C4-2B (cell line): ENCODE data around the gene PKLR.

Source experiments
- CTCF ChIP-seq: fragments of 450-650 bp; conservative IDR thresholded peaks from 2 replicates; pipeline ENCODE4 v1.5.1; 2017; ENCODE audit warnings: mild to moderate bottlenecking
- ZFX ChIP-seq: fragments of 450-650 bp; IDR thresholded peaks from 2 replicates; pipeline ENCODE4 v1.6.1; 2017

- TF ChIP-seq CTCF (no peak), ZFX (no peak)
These were observed 25.4 kb upstream of the PKLR start for GRCh38 chr1:155326631-155327037.
